Immature natural killer cell (primary cell): ENCODE measurements around the gene PPP1R1B. TPM values are rescaled to one million over a fixed set of nuclear protein-coding genes. Genes with fewer than 3 reads are reported as not detected.
A peak's percentile ranks its signal among the peaks of the same experiment; 100 is the strongest.

Experiments
- DNase-seq, 3 donors: peaks; one replicate each; pipeline ENCODE4 v3.0.0; 2022; ENCODE audit warnings: mixed read lengths in 1 of 3
- H3K27ac Mint-ChIP-seq, 6 donors: one replicate each; pipeline ENCODE4 v1.8.0; 2020; ENCODE audit warnings: mixed read lengths in 6 of 6, mild to moderate bottlenecking in 5 of 6, inconsistent platforms in 4 of 6, moderate library complexity in 3 of 6
- H3K27me3 Mint-ChIP-seq, 3 donors: one replicate each; pipeline ENCODE4 v1.8.0; 2020 to 2021; ENCODE audit warnings: low read depth in 3 of 3, mild to moderate bottlenecking in 3 of 3, mixed read lengths in 3 of 3, moderate library complexity in 3 of 3, inconsistent platforms in 1 of 3
- H3K36me3 Mint-ChIP-seq, 3 donors: one replicate each; pipeline ENCODE4 v1.8.0; 2020; ENCODE audit warnings: mixed read lengths in 3 of 3, inconsistent platforms in 2 of 3, mild to moderate bottlenecking in 2 of 3
- H3K4me1 Mint-ChIP-seq, 2 donors: one replicate each; pipeline ENCODE4 v1.8.0; 2020; ENCODE audit warnings: inconsistent platforms in 2 of 2, mild to moderate bottlenecking in 2 of 2, mixed read lengths in 2 of 2, moderate library complexity in 1 of 2
- H3K4me3 Mint-ChIP-seq, 5 donors: one replicate each; pipeline ENCODE4 v1.8.0; 2020; ENCODE audit warnings: mild to moderate bottlenecking in 5 of 5, mixed read lengths in 5 of 5, inconsistent platforms in 3 of 5, moderate library complexity in 3 of 5
- H3K9me3 Mint-ChIP-seq, 6 donors: one replicate each; pipeline ENCODE4 v1.8.0; 2020; ENCODE audit warnings: mild to moderate bottlenecking in 6 of 6, mixed read lengths in 6 of 6, inconsistent platforms in 4 of 6, moderate library complexity in 3 of 6
- polyA plus RNA-seq, 3 donors: library from polyadenylated mRNA; unstranded; fragments of 300-500 nt; fragmentation: Illumina TruSeq; gene quantifications; one replicate each; pipeline ENCODE4 v1.2.3, GENCODE V29; 2021

Gene PPP1R1B
- polyA plus RNA-seq, 3 donors from 2014 or later: not detected

DNA sequence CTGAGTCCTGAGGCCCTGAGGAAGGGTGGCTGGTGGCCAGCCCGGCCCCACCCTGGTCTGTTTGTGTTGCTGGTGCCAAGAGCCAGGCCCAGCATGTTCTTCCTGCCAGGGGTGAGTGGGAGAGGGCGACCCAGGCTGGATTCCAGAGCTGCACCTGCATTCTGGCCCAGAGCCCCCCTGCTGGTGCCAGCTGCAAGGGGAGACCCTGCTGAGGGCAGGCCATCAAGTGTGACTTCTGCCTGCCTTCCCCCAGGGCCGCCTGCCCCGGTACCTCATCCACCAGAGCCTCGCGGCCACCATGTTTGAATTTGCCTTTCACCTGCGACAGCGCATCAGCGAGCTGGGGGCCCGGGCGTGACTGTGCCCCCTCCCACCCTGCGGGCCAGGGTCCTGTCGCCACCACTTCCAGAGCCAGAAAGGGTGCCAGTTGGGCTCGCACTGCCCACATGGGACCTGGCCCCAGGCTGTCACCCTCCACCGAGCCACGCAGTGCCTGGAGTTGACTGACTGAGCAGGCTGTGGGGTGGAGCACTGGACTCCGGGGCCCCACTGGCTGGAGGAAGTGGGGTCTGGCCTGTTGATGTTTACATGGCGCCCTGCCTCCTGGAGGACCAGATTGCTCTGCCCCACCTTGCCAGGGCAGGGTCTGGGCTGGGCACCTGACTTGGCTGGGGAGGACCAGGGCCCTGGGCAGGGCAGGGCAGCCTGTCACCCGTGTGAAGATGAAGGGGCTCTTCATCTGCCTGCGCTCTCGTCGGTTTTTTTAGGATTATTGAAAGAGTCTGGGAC, 36.0 kb downstream of the PPP1R1B start:
- no peak for DNase-seq
- no peak overlapping the region for H3K4me3 Mint-ChIP-seq
- H3K27me3 Mint-ChIP-seq: peaks cover 1 to 7% (median 2%) of the 10 kb centered on the region in 3 donors
- peaks cover 0 to 8% (median 3%) of the 10 kb centered on the region in 3 donors for H3K36me3 Mint-ChIP-seq
- no peaks in the 10 kb centered on the region for H3K9me3 Mint-ChIP-seq
- H3K4me1 Mint-ChIP-seq: peaks cover 0 to 2% of the 10 kb centered on the region in 2 donors
- H3K27ac Mint-ChIP-seq: no peak overlapping the region

DNA sequence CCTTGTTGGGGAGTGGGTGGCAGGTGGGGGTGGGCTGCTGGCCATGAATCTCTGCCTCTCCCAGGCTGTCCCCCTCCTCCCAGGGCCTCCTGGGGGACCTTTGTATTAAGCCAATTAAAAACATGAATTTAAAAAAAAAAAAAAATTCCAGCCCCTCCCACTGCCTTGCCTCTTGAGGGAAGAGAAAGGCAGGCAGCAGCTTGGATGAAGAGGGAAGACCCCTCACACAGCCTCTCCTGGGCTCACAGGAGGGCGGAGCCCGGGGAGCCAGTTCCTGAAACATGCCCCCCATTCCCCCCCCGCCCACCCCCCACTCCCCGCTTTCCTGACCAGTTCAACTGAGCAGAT, 36.6 kb downstream of the PPP1R1B start:
- no peak for DNase-seq
- Mint-ChIP-seq H3K9me3 (no peaks in the 10 kb centered on the region), H3K27me3 (peaks cover 0 to 7% (median 1%) of the 10 kb centered on the region in 3 donors), H3K27ac (no peak overlapping the region), H3K4me3 (no peak overlapping the region), H3K4me1 (peaks cover 1 to 2% of the 10 kb centered on the region in 2 donors), H3K36me3 (peaks cover 0 to 8% (median 3%) of the 10 kb centered on the region in 3 donors)

GRCh38 chr17:39663688-39664580, 37.2 kb downstream of the PPP1R1B start:
- Mint-ChIP-seq H3K4me3 (no peak overlapping the region), H3K27me3 (peaks cover 0 to 7% (median 4%) of the 10 kb centered on the region in 3 donors), H3K36me3 (peaks cover 0 to 8% (median 3%) of the 10 kb centered on the region in 3 donors), H3K4me1 (peaks cover 7% of the 10 kb centered on the region in 2 donors), H3K9me3 (no peaks in the 10 kb centered on the region), H3K27ac (peak overlapping the region in 2 of 6 donors; percentile 7 to 51)
- no peak for DNase-seq

DNA sequence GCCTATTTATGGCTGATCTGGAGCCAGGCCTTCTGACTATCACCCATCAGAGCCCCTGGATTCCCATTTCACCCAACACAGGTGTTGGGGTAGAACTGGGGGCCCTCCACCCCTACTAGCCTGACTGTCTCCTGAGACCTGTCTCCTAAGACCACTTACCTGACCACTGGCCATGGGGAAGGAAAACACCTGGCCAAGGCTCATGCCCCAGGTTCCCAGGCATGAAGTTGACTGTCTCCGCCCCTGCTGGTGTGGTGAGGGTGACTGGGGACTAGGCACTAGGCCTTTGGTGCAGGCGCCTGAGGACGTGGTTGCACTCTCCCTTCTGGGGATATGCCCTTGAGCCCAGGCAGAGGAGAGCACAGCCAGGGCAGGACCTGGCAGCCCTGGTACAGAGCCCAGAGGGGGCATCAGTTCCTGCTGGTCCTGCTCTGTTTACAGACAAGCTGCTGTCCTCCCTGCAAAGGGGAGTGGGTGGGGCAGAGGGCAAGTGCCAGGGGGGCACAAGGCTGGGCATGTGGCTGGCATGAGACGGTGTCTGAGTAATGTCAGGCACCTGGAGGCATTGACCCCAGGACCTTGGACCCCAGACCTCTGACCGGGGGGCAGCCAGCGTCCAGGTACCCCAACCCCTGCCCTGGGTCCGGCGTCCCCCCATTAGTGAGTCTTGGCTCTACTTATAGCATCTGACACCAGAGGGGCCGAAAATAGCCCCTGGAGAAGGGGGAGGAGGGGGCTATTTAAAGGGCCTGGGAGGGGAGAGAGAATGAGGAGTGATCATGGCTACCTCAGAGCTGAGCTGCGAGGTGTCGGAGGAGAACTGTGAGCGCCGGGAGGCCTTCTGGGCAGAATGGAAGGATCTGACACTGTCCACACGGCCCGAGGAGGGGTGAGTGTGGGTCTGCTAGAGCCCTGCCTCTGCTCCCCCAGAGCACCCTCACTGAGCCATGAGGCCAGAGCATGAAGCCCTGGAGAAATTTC, 38.1 kb downstream of the PPP1R1B start, which contains the start of gene TCAP:
TCAP (plus strand) TSS at position 769 of the 981 bp plus-strand sequence; CDS start at position 780, 11 bp downstream.
- Mint-ChIP-seq H3K36me3 (peaks cover 0 to 8% (median 3%) of the 10 kb centered on the region in 3 donors), H3K27me3 (peaks cover 0 to 8% (median 7%) of the 10 kb centered on the region in 3 donors), H3K27ac (peak within 1 kb of the TSS in 3 of 6 donors; percentile 7 to 36 (median 9)), H3K9me3 (no peaks in the 10 kb centered on the region), H3K4me3 (peak within 1 kb of the TSS in 2 of 5 donors; percentile 35 to 53), H3K4me1 (peaks cover 8% of the 10 kb centered on the region in 2 donors)
- DNase-seq: no peak

GRCh38 chr17:39665642-39666224, 39.0 kb downstream of the PPP1R1B start:
- H3K4me3 Mint-ChIP-seq: peak overlapping the region in 1 of 5 donors; percentile 35
- no peaks in the 10 kb centered on the region for H3K9me3 Mint-ChIP-seq
- peaks cover 0 to 8% (median 3%) of the 10 kb centered on the region in 3 donors for H3K36me3 Mint-ChIP-seq
- H3K4me1 Mint-ChIP-seq: peaks cover 8 to 11% of the 10 kb centered on the region in 2 donors
- peaks cover 0 to 8% (median 7%) of the 10 kb centered on the region in 3 donors for H3K27me3 Mint-ChIP-seq
- no peak for DNase-seq
- no peak overlapping the region for H3K27ac Mint-ChIP-seq

DNA sequence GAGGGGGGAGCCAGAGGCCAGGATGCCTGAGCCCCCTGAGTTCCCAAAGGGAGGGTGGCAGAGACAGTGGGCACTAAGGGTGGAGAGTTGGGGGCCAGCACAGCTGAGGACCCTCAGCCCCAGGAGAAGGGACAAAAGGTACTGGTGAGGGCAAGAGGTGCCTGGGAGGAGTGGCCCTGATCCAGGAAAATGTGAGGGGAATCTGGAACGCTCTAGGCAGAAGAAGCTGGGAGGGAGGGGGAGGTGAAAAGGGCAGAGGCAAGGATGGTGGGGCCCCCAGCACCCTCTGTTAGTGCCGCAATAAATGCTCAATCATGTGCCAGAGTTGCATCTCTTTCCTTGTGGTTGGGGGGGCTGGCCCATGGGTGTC, 39.5 kb downstream of the PPP1R1B start:
- peak overlapping the region in 3 of 5 donors; percentile 11 to 53 (median 35) for H3K4me3 Mint-ChIP-seq
- peaks cover 8 to 11% of the 10 kb centered on the region in 2 donors for H3K4me1 Mint-ChIP-seq
- peaks cover 0 to 8% (median 7%) of the 10 kb centered on the region in 3 donors for H3K27me3 Mint-ChIP-seq
- peaks cover 0 to 6% (median under 1%) of the 10 kb centered on the region in 3 donors for H3K36me3 Mint-ChIP-seq
- H3K27ac Mint-ChIP-seq: no peak overlapping the region
- no peak for DNase-seq
- no peaks in the 10 kb centered on the region for H3K9me3 Mint-ChIP-seq

DNA sequence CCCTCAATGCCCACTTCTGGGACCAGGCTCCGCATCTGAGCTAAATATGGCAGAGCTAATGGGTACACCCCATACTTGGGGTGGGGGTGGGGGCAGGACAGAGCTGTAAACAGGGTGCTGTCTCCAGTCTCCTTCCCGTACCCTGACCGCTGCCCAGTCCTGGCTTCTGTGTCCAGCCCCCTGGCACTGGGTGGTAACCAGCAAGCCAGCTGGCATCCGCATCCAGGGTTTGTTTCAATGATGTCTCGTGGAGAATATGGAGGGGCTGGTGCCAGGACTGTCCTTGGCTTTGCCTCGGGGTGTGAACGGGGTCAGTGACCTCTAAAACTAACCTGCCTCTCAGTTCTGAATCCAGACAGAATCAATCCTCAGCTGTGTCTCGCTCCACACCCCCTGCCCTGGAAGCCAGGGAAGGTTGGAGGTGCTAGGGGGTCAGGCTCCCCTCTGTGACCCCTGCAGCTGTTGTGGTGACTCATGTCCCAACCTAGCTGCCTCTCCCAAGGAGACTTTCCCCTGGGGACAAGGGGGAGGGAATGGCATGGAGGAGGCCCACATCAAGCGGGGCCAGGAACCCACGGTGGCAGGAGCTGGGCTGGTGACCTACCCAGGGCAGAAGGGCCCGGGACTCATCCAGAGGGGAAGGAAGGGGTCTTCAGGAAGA, 40.0 kb downstream of the PPP1R1B start:
- Mint-ChIP-seq H3K27ac (no peak overlapping the region), H3K4me1 (peaks cover 8 to 11% of the 10 kb centered on the region in 2 donors), H3K27me3 (peaks cover 0 to 8% (median 7%) of the 10 kb centered on the region in 3 donors), H3K9me3 (no peaks in the 10 kb centered on the region), H3K36me3 (peaks cover 0 to under 1% (median 0%) of the 10 kb centered on the region in 3 donors), H3K4me3 (peak overlapping the region; percentile 38 to 53 (median 48))
- DNase-seq: no peak

DNA sequence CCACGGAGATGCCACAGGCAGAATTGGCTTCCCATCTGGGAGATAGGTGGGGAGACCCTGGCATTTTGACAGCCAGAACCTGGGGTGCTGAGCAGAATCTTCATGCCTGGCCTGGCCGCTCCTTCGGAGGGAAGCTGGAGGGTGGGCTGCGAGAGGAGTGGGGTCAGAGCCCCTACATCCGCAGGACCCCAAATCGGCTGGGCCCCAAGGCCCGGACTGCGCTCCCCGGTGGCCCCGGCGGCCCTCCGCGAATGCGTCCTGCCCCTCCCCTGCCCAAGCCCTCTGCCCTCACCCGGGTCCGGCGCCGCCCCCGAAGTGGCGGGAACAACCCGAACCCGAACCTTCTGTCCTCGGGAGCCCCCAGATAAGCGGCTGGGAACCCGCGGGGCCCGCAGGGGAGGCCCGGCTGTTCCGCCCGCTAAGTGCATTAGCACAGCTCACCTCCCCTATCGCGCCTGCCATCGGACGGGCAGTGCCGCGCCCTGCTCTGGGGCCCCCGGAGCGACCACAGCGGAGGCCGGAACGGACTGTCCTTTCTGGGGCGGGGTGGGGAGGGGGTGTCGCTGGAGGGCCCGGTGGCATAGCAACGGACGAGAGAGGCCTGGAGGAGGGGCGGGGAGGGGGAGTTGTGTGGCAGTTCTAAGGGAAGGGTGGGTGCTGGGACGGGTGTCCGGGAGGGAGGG, 40.7 kb downstream of the PPP1R1B start:
- H3K27ac Mint-ChIP-seq: no peak overlapping the region
- peak in 1 of 3 donors; percentile 25 for DNase-seq
- peak overlapping the region; percentile 65 to 82 (median 80) for H3K4me3 Mint-ChIP-seq
- H3K9me3 Mint-ChIP-seq: no peaks in the 10 kb centered on the region
- peaks cover 0 to 8% (median 7%) of the 10 kb centered on the region in 3 donors for H3K27me3 Mint-ChIP-seq
- H3K36me3 Mint-ChIP-seq: no peaks in the 10 kb centered on the region
- peaks cover 8 to 15% of the 10 kb centered on the region in 2 donors for H3K4me1 Mint-ChIP-seq

GRCh38 chr17:39667945-39668924, 41.5 kb downstream of the PPP1R1B start, which contains the start of gene PNMT:
Gene PNMT (plus strand): TSS chr17:39668453. CDS start chr17:39668476, 23 bp downstream.
- peaks cover 8 to 16% of the 10 kb centered on the region in 2 donors for H3K4me1 Mint-ChIP-seq
- DNase-seq: peak; percentile 61 to 68 (median 67)
- no peaks in the 10 kb centered on the region for H3K9me3 Mint-ChIP-seq
- H3K36me3 Mint-ChIP-seq: no peaks in the 10 kb centered on the region
- H3K27me3 Mint-ChIP-seq: peaks cover 0 to 8% (median 7%) of the 10 kb centered on the region in 3 donors
- H3K27ac Mint-ChIP-seq: peak within 1 kb of the TSS in 2 of 6 donors; percentile 21 to 75
- H3K4me3 Mint-ChIP-seq: peak within 1 kb of the TSS; percentile 70 to 82 (median 80)

- peaks cover 0 to 11% (median 2%) of the 10 kb centered on the region in 3 donors for H3K27me3 Mint-ChIP-seq
- no peaks in the 10 kb centered on the region for H3K9me3 Mint-ChIP-seq
- H3K36me3 Mint-ChIP-seq: no peaks in the 10 kb centered on the region
- no peak overlapping the region for H3K27ac Mint-ChIP-seq
- no peak overlapping the region for H3K4me3 Mint-ChIP-seq
- H3K4me1 Mint-ChIP-seq: peaks cover 8 to 17% of the 10 kb centered on the region in 2 donors
- no peak for DNase-seq
These were observed 43.4 kb downstream of the PPP1R1B start for GRCh38 chr17:39669897-39670735.
